OCI-LY1 (cell line): ENCODE data around the gene HMGB1.

Source experiments
- H2AFZ ChIP-seq: fragments of 200-600 bp; sonication (generic), shearing (Covaris generic); 2 replicates; pipeline ENCODE4 v1.6.0; 2014; ENCODE audit warnings: antibody characterized with exemption, mild to moderate bottlenecking, low read length
- H3F3A ChIP-seq: fragments of 200-600 bp; sonication (generic), shearing (Covaris generic); 2 replicates; pipeline ENCODE4 v1.6.0; 2014; ENCODE audit warnings: mild to moderate bottlenecking, antibody characterized with exemption, low read length, moderate library complexity; ENCODE audit not compliant: insufficient read depth
- H3K27ac ChIP-seq: fragments of 200-600 bp; sonication (generic); 2 replicates; pipeline ENCODE4 v1.5.1; 2014; ENCODE audit warnings: low read length, mixed run types, mild to moderate bottlenecking, low read depth; ENCODE audit not compliant: poor library complexity, severe bottlenecking
- H3K27me3 ChIP-seq: fragments of 200-600 bp; sonication (generic); 2 replicates; pipeline ENCODE4 v1.6.0; 2014; ENCODE audit warnings: antibody characterized with exemption, mild to moderate bottlenecking, low read length, moderate library complexity; ENCODE audit not compliant: insufficient read depth
- H3K36me3 ChIP-seq: fragments of 200-600 bp; sonication (generic); 2 replicates; pipeline ENCODE4 v1.6.1; 2014; ENCODE audit warnings: mild to moderate bottlenecking, antibody characterized with exemption, low read length, moderate library complexity, mixed read lengths; ENCODE audit not compliant: insufficient read depth
- H3K4me1 ChIP-seq: fragments of 200-600 bp; sonication (generic); 2 replicates; pipeline ENCODE4 v1.5.1; 2014; ENCODE audit warnings: mild to moderate bottlenecking, low read length, moderate library complexity; ENCODE audit not compliant: insufficient read depth, severe bottlenecking
- H3K4me2 ChIP-seq: fragments of 200-600 bp; sonication (generic), shearing (Covaris generic); 2 replicates; pipeline ENCODE4 v1.6.1; 2014; ENCODE audit warnings: low read length
- H3K4me3 ChIP-seq: fragments of 200-600 bp; sonication (generic); 2 replicates; pipeline ENCODE4 v1.5.1; 2014; ENCODE audit warnings: low read length, low read depth, mild to moderate bottlenecking, mixed read lengths; ENCODE audit not compliant: poor library complexity, severe bottlenecking
- H3K79me2 ChIP-seq: fragments of 200-600 bp; shearing (Covaris generic); 2 replicates; pipeline ENCODE4 v1.6.1; 2016; ENCODE audit warnings: mixed run types, low read length, mixed read lengths; ENCODE audit not compliant: insufficient read depth
- H3K9ac ChIP-seq: fragments of 200-600 bp; sonication (generic), shearing (Covaris generic); 2 replicates; pipeline ENCODE4 v1.6.1; 2014; ENCODE audit warnings: mild to moderate bottlenecking, low read length, mixed read lengths
- H3K9me2 ChIP-seq: fragments of 200-600 bp; sonication (generic), shearing (Covaris generic); 2 replicates; pipeline ENCODE4 v1.6.1; 2014; ENCODE audit warnings: low read depth, mild to moderate bottlenecking, low read length, mixed read lengths
- H3K9me3 ChIP-seq: fragments of 200-600 bp; shearing (Covaris generic); 2 replicates; pipeline ENCODE4 v1.6.1; 2014; ENCODE audit warnings: low read length, mixed read lengths
- H4K20me1 ChIP-seq: fragments of 200-600 bp; sonication (generic), shearing (Covaris generic); 2 replicates; pipeline ENCODE4 v1.6.0; 2016; ENCODE audit warnings: mild to moderate bottlenecking, low read length; ENCODE audit not compliant: insufficient read depth
- EZH2 ChIP-seq: fragments of 200-600 bp; sonication (generic), shearing (Covaris generic); IDR thresholded peaks from 2 replicates; pipeline ENCODE4 v1.8.0; 2017; ENCODE audit warnings: borderline replicate concordance, mixed run types, mild to moderate bottlenecking, antibody characterized with exemption, low read length, moderate library complexity, mixed read lengths
- TF ChIP-seq, protein P1 (sequence below): fragments of 200-600 bp; sonication (generic), shearing (Covaris generic); IDR thresholded peaks from 2 replicates; pipeline ENCODE4 v1.5.1; 2017; ENCODE audit warnings: mild to moderate bottlenecking, antibody characterized with exemption, low read length, moderate library complexity, mixed read lengths

HMGB1 gene

DNA sequence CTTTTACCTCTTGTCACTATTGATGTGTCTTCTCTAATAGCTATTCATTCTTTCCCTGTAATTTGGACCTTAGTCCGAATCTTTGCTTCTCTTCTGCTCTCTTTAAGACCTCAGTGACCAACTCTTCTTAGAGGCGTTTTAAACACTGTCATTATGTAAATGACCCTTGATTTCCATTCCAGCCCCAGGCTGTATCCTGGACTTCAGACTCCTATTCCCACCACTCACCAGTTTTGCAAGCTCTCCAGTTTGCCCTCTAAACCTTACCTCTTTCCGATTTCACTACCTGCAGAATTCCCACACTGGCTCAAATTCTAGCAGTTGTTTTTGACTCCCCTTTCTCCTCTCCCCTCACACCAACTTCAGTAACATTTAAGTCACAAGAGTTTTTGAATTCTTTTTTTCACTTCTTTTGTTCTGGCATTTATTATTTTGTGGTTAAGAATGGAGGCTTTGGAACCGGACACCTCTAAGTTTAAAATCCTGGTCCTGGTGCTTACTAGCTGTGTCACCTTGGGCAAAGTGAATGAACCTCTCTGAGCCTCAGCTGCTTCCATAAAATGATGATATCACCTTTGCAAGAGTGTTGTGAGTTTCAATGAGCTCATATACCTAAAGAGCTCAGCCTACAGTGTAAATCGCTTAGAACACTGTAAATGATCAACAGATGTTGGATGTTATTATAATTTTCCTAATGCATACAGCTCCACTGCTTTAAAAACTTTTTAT, 13.6 kb upstream of the HMGB1 start:
- Histone ChIP-seq H3K27me3 (no peaks in the 10 kb centered on the region), H3F3A (no peaks in the 10 kb centered on the region), H3K9me3 (no peaks in the 10 kb centered on the region), H3K4me2 (no peak overlapping the region), H3K27ac (no peak overlapping the region), H3K9ac (no peak overlapping the region), H3K36me3 (no peaks in the 10 kb centered on the region), H3K79me2 (no peaks in the 10 kb centered on the region), H3K4me3 (no peak overlapping the region), H4K20me1 (no peaks in the 10 kb centered on the region), H2AFZ (no peak overlapping the region), H3K9me2 (no peaks in the 10 kb centered on the region), H3K4me1 (peaks cover 25% of the 10 kb centered on the region)
- TF ChIP-seq, protein P1, sequence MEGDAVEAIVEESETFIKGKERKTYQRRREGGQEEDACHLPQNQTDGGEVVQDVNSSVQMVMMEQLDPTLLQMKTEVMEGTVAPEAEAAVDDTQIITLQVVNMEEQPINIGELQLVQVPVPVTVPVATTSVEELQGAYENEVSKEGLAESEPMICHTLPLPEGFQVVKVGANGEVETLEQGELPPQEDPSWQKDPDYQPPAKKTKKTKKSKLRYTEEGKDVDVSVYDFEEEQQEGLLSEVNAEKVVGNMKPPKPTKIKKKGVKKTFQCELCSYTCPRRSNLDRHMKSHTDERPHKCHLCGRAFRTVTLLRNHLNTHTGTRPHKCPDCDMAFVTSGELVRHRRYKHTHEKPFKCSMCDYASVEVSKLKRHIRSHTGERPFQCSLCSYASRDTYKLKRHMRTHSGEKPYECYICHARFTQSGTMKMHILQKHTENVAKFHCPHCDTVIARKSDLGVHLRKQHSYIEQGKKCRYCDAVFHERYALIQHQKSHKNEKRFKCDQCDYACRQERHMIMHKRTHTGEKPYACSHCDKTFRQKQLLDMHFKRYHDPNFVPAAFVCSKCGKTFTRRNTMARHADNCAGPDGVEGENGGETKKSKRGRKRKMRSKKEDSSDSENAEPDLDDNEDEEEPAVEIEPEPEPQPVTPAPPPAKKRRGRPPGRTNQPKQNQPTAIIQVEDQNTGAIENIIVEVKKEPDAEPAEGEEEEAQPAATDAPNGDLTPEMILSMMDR: no peak
- no peak for TF ChIP-seq EZH2

- Histone ChIP-seq H3K4me3 (no peak overlapping the region), H3F3A (no peaks in the 10 kb centered on the region), H3K9me2 (no peaks in the 10 kb centered on the region), H3K36me3 (no peaks in the 10 kb centered on the region), H3K4me2 (0 out of 2 replicates have a peak overlapping the region, but pooled peaks have one; percentile 8), H3K79me2 (no peaks in the 10 kb centered on the region), H3K9me3 (no peaks in the 10 kb centered on the region), H3K9ac (peak overlapping the region; percentile 6; the same call in 1 of the 2 replicates), H3K4me1 (peaks cover 28% of the 10 kb centered on the region), H2AFZ (peak overlapping the region; percentile 3; the same call in 1 of the 2 replicates), H4K20me1 (no peaks in the 10 kb centered on the region), H3K27ac (peak overlapping the region; percentile 54), H3K27me3 (no peaks in the 10 kb centered on the region)
- TF ChIP-seq, protein P1: no peak
- TF ChIP-seq EZH2: no peak
Measured at GRCh38 chr13:30477346-30478195, 11.8 kb upstream of the HMGB1 start.

GRCh38 chr13:30473675-30474074, 7.9 kb upstream of the HMGB1 start:
- Histone ChIP-seq H3K9me2 (no peaks in the 10 kb centered on the region), H3K79me2 (no peaks in the 10 kb centered on the region), H3K4me3 (no peak overlapping the region), H3K27ac (no peak overlapping the region), H3K36me3 (no peaks in the 10 kb centered on the region), H3K27me3 (no peaks in the 10 kb centered on the region), H3K4me1 (peaks cover 28% of the 10 kb centered on the region), H4K20me1 (no peaks in the 10 kb centered on the region), H3F3A (no peaks in the 10 kb centered on the region), H3K9me3 (no peaks in the 10 kb centered on the region), H2AFZ (no peak overlapping the region), H3K9ac (no peak overlapping the region), H3K4me2 (no peak overlapping the region)
- TF ChIP-seq EZH2: no peak
- TF ChIP-seq, protein P1: no peak
